ENCODE results near the gene ALG6.

The ALG6 gene

DNA sequence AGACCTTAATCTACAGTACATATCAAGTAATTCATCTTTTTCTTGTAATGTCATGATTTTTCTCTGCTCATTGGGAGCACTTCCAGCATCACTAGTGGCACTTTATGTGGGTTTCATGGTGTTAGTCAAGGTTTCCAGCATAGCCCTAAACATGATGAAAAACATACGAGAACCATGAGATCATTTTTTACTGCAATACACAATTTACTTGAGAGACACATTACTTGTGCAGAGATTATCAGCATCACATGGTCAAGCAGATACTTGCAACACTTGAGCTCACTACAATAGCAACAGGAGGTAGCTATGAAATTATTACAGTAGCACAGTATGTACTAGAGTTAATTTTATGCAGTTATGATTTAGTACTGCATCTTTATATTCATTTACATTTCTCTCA, 119.2 kb downstream of the ALG6 start:
- 83 to 100% methylated on average over 1 of the region's 1 CpG for WGBS, 2 experiments
- no peak overlapping the region for H3K27ac ChIP-seq (ENCODE audit: insufficient read depth, low read depth, low read length, poor library complexity, severe bottlenecking)
- H3K4me3 ChIP-seq (ENCODE audit: insufficient read depth, low read depth, low read length) = no peak overlapping the region
- H3K36me3 ChIP-seq (ENCODE audit: control insufficient read depth, insufficient read depth, low read length) = no peaks in the 10 kb centered on the region
- H3K27me3 ChIP-seq (ENCODE audit: control insufficient read depth, insufficient read depth, low read length, poor library complexity, severe bottlenecking) = no peaks in the 10 kb centered on the region
- H3K9me3 ChIP-seq (ENCODE audit: control insufficient read depth, low read length) = no peaks in the 10 kb centered on the region
- no peaks in the 10 kb centered on the region for H3K4me1 ChIP-seq (ENCODE audit: control insufficient read depth, insufficient read depth, low read length)

DNA sequence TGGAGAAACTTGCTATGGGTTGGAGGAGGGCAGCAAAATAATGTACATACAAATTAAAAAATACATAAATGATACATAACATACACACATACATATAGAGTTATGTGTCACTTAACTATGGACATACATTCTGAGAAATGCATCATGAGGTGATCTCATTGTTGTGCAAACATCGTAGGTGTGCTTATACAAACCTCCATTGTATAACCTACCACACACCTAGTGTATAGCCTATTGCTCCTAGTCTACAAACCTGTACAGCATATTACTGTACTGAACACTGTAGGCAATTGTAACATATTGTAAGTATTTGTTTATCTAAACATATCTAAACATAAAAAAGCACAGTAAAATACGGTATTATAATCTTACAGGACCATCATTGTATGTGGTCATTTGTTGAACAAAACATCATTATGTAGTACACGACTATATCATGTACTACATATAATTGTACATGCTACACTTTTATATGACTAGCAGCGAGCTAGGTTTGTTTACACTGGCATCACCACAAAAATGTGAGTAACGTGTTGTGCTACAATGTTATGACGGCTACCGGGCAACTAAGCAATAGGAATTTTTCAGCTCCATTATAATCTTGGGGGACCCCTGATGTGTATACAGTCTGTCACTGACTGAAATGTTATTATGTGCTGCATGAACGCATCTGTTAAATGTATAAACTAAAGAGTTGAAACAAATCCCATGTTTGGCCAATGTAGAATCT, 120.1 kb downstream of the ALG6 start:
- H3K27ac ChIP-seq (ENCODE audit: insufficient read depth, low read depth, low read length, poor library complexity, severe bottlenecking) = no peak overlapping the region
- WGBS, 2 experiments = 96% methylated on average over 7 to 8 of the region's 8 CpGs
- H3K27me3 ChIP-seq (ENCODE audit: control insufficient read depth, insufficient read depth, low read length, poor library complexity, severe bottlenecking) = no peaks in the 10 kb centered on the region
- H3K9me3 ChIP-seq (ENCODE audit: control insufficient read depth, low read length) = no peaks in the 10 kb centered on the region
- H3K4me3 ChIP-seq (ENCODE audit: insufficient read depth, low read depth, low read length) = no peak overlapping the region
- H3K4me1 ChIP-seq (ENCODE audit: control insufficient read depth, insufficient read depth, low read length) = no peaks in the 10 kb centered on the region
- no peaks in the 10 kb centered on the region for H3K36me3 ChIP-seq (ENCODE audit: control insufficient read depth, insufficient read depth, low read length)
